Gastrocnemius medialis (tissue), 4 donors: ENCODE data around the gene PDE4D. TPM values are rescaled to one million over a fixed set of nuclear protein-coding genes. Genes with fewer than 3 reads are reported as not detected.
"Not testable (repeated sequence)": the region's sequence is repeated elsewhere in the genome, so short reads cannot be mapped to it uniquely, and the experiment has no call there.

Experiments used
- ATAC-seq, 2 donors: fragments of 150-250 bp; one replicate each; pipeline ENCODE4 v1.9.1; 2016
- DNase-seq, 2 donors: peaks; one replicate each; pipeline ENCODE4 v3.0.0-alpha.2; 2019
- H3K27ac ChIP-seq, 4 donors: fragments of 200-600 bp; sonication (generic); 1 replicate in 1 of 4; 2 replicates in 3 of 4; pipeline ENCODE4 v1.5.1; 2016 to 2018; ENCODE audit warnings: mild to moderate bottlenecking in 2 of 4, moderate library complexity in 1 of 4
- H3K27me3 ChIP-seq, 3 donors: fragments of 200-600 bp; sonication (generic) in 2 of 3; 1 replicate in 1 of 3; 2 replicates in 2 of 3; pipeline versions ENCODE4 v1.5.1 to v1.6.0; 2016 to 2019; ENCODE audit warnings: mild to moderate bottlenecking in 1 of 3, moderate library complexity in 1 of 3
- H3K36me3 ChIP-seq, 2 donors: fragments of 200-600 bp; sonication (generic) in 1 of 2; one replicate each; pipeline ENCODE4 v1.5.1; 2017 to 2018
- H3K4me1 ChIP-seq, 2 donors: fragments of 200-600 bp; sonication (generic) in 1 of 2; one replicate each; pipeline ENCODE4 v1.5.1; 2016 to 2017; ENCODE audit warnings: mild to moderate bottlenecking in 2 of 2
- H3K4me3 ChIP-seq, 4 donors: fragments of 200-600 bp; sonication (generic) in 3 of 4; 1 replicate in 1 of 4; 2 replicates in 3 of 4; pipeline ENCODE4 v1.5.1; 2016 to 2019; ENCODE audit warnings: mild to moderate bottlenecking in 2 of 4
- H3K9me3 ChIP-seq, 3 donors: fragments of 200-600 bp; sonication (generic) in 2 of 3; 1 replicate in 1 of 3; 2 replicates in 2 of 3; pipeline ENCODE4 v1.5.1; 2016 to 2019
- POLR2A ChIP-seq, 2 donors: fragments of 450-650 bp; IDR thresholded peaks; one replicate each; pipeline ENCODE4 v1.6.1; 2017; ENCODE audit warnings: antibody characterized with exemption in 2 of 2, mild to moderate bottlenecking in 2 of 2, moderate library complexity in 2 of 2
- in situ Hi-C, 4 donors: fragments of 200-750 bp; cut with MboI; loops; one replicate each; pipeline versions ENCODE4 v1.15.0 to v1.8.0; 2017; ENCODE audit warnings: low sequenced_read_pairs in 4 of 4
- intact Hi-C: fragments of 100-400 bp; cut with DNase I; formaldehyde crosslinking; loops from one replicate; pipeline ENCODE4 v1.15.1; 2023; ENCODE audit warnings: low total_unique reads
- total RNA-seq, 4 donors: library from RNA; depleted of rRNA; stranded (reverse); fragments of >200 nt; gene quantifications; one replicate each; pipeline versions ENCODE4 v1.1.0 to v1.2.3, GENCODE V29; 2016
- TF ChIP-seq, protein P1 (sequence below), 5 experiments: fragments of 450-650 bp in 3 of 5; fragments of 200-600 bp in 2 of 5; sonication (generic) in 2 of 5; IDR thresholded peaks in 4 of 5; conservative IDR thresholded peaks in 1 of 5; 1 replicate in 4 of 5; 2 replicates in 1 of 5; pipeline ENCODE4 v1.5.1; 2016 to 2019; ENCODE audit warnings: antibody characterized with exemption in 5 of 5, mild to moderate bottlenecking in 3 of 5, moderate library complexity in 3 of 5

PDE4D gene
- total RNA-seq, 4 donors from 2014 or later, result 133 to 223 (median 185) TPM

GRCh38 chr5:58961631-58962280, 931.8 kb downstream of the PDE4D start:
- intact Hi-C loops, result no loop called here
- H3K4me1 ChIP-seq, result no peaks in the 10 kb centered on the region
- no peak for ATAC-seq
- no peaks in the 10 kb centered on the region for H3K36me3 ChIP-seq
- TF ChIP-seq, protein P1, sequence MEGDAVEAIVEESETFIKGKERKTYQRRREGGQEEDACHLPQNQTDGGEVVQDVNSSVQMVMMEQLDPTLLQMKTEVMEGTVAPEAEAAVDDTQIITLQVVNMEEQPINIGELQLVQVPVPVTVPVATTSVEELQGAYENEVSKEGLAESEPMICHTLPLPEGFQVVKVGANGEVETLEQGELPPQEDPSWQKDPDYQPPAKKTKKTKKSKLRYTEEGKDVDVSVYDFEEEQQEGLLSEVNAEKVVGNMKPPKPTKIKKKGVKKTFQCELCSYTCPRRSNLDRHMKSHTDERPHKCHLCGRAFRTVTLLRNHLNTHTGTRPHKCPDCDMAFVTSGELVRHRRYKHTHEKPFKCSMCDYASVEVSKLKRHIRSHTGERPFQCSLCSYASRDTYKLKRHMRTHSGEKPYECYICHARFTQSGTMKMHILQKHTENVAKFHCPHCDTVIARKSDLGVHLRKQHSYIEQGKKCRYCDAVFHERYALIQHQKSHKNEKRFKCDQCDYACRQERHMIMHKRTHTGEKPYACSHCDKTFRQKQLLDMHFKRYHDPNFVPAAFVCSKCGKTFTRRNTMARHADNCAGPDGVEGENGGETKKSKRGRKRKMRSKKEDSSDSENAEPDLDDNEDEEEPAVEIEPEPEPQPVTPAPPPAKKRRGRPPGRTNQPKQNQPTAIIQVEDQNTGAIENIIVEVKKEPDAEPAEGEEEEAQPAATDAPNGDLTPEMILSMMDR (IDR thresholded peaks at IDR 0.05 in 4 of 5, conservative IDR thresholded peaks at IDR 0.05 in 1 of 5), result no peak
- no peak for TF ChIP-seq POLR2A (IDR thresholded peaks at IDR 0.05)
- no peaks in the 10 kb centered on the region for H3K9me3 ChIP-seq
- H3K27me3 ChIP-seq, result no peaks in the 10 kb centered on the region
- DNase-seq, result no peak
- no peak overlapping the region for H3K27ac ChIP-seq
- in situ Hi-C loops, result no loop called here
- no peak overlapping the region for H3K4me3 ChIP-seq

DNA sequence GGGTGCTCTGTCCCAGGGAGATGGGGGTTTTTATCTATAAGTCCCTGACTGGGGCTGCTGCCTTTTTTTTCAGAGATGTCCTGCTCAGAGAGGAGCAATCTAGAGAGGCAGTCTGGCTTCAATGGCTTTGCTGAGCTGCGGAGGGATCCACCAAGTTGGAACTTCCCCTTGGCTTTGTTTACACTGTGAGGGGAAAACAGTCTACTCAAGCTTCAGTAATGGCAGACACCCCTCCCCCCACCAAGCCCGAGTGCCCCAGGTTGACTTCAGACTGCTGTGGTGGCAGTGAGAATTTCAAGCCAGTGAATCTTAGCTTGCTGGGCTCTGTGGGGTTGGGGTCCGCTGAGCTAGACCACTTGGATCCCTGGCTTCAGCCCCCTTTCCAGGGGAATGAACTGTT, 934.8 kb downstream of the PDE4D start:
- Histone ChIP-seq H3K9me3 (no peaks in the 10 kb centered on the region), H3K36me3 (no peaks in the 10 kb centered on the region), H3K4me1 (no peaks in the 10 kb centered on the region), H3K27me3 (no peaks in the 10 kb centered on the region), H3K27ac (no peak overlapping the region), H3K4me3 (no peak overlapping the region)
- intact Hi-C loops (no loop called here), in situ Hi-C loops (no loop called here)
- DNase-seq (no peak), ATAC-seq (no peak)
- TF ChIP-seq POLR2A (IDR thresholded peaks at IDR 0.05), result no peak
- TF ChIP-seq, protein P1 (IDR thresholded peaks at IDR 0.05 in 4 of 5, conservative IDR thresholded peaks at IDR 0.05 in 1 of 5), result no peak

DNA sequence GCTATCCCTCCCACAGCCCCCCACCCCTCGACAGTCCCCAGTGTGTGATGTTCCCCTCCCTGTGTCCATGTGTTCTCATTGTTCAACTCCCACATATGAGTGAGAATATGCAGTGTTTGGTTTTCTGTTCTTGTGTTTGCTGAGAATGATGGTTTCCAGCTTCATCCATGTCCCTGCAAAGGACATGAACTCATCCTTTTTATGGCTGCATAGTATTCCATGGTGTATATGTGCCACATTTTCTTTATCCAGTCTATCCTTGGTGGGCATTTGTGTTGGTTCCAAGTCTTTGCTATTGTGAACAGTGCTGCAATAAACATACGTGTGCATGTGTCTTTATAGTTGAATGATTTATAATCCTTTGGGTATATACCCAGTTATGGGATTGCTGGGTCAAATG, 940.3 kb downstream of the PDE4D start:
- H3K27ac ChIP-seq, H3K4me3 ChIP-seq, H3K4me1 ChIP-seq, H3K9me3 ChIP-seq, in situ Hi-C loops, DNase-seq, H3K36me3 ChIP-seq, H3K27me3 ChIP-seq, ATAC-seq, intact Hi-C loops: not testable (repeated sequence)

- no peak for ATAC-seq
- Histone ChIP-seq H3K36me3 (no peaks in the 10 kb centered on the region), H3K27me3 (no peaks in the 10 kb centered on the region), H3K4me1 (no peaks in the 10 kb centered on the region), H3K4me3 (no peak overlapping the region), H3K27ac (no peak overlapping the region), H3K9me3 (no peaks in the 10 kb centered on the region)
- TF ChIP-seq, protein P1 (IDR thresholded peaks at IDR 0.05 in 4 of 5, conservative IDR thresholded peaks at IDR 0.05 in 1 of 5), result no peak
- TF ChIP-seq POLR2A (IDR thresholded peaks at IDR 0.05), result no peak
- in situ Hi-C loops, result no loop called here
- no peak for DNase-seq
- intact Hi-C loops, result no loop called here
Measured at GRCh38 chr5:58950224-58950623, 943.3 kb downstream of the PDE4D start.

- H3K27ac ChIP-seq, result no peak overlapping the region
- in situ Hi-C loops, result no loop called here
Measured at GRCh38 chr5:58946230-58946629, 947.3 kb downstream of the PDE4D start.

More at GRCh38 chr5:58946230-58946629, 947.3 kb downstream of the PDE4D start:
- no peak for ATAC-seq
- H3K4me1 ChIP-seq, result no peaks in the 10 kb centered on the region
- intact Hi-C loops, result no loop called here
- TF ChIP-seq, protein P1 (IDR thresholded peaks at IDR 0.05 in 4 of 5, conservative IDR thresholded peaks at IDR 0.05 in 1 of 5), result no peak
- TF ChIP-seq POLR2A (IDR thresholded peaks at IDR 0.05), result no peak
- no peaks in the 10 kb centered on the region for H3K27me3 ChIP-seq
- DNase-seq, result no peak
- H3K36me3 ChIP-seq, result no peaks in the 10 kb centered on the region
- no peaks in the 10 kb centered on the region for H3K9me3 ChIP-seq
- H3K4me3 ChIP-seq, result no peak overlapping the region
